ENCODE data around the gene PTPN14.

PTPN14 gene

DNA sequence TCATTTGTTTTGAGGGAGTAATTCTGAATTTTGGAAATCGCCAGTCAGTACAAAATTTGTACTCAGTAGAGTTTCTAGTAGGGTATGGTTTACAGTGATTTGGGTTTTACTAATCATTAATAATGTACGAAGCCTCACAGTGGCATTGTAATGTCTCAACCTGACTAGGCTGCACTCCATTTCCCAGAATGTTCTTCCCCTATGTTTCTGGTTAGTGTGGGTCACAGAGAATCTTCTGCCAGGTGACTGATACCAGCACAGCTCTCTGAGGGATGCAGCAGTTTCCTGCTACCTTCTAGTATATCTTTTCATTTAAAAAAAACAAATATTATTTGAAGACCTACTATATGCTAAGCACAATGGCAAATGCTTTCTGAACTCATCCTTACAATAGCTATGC is 112.9 kb downstream of the PTPN14 start:
- in situ Hi-C loops (cut with MboI; ENCODE audit: low sequenced_read_pairs), result no loop called here

DNA sequence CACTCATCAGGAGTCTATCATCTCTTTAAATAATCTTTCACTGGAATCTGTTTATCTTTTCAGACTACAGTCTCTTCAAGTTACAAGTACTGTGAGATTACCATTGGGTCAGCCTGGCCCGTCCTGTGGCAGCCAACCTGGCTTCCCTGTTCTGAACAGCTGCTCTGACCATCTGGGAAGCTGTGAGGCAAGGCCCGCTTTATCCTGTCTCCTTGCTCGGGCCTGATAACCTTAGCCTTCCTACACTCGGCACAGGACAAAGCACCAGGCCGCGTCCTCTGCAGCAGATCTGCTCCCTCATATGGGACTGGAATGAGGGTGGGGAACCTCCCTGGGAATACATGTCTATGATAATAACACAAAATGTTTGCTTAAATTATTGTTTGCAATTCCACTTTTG is 113.3 kb downstream of the PTPN14 start:
- in situ Hi-C loops (cut with MboI; ENCODE audit: low sequenced_read_pairs), result no loop called here

DNA sequence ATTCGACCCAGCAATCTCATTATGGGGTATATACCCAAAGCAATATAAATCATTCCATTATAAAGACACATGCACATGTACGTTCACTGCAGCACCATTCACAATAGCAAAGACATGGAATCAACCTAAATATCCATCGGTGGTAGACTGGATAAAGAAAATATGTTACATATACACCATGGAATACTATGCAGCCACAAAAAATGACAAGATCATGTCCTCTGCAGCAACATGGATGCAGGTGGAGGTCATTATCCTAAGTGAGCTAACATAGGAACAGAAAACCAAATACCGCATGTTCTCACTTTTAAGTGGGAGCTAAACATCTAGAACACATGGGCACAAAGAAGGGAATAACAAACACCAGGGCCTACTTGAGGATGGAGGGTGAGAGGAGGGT is 115.5 kb downstream of the PTPN14 start:
- in situ Hi-C loops (cut with MboI; ENCODE audit: low sequenced_read_pairs), result no loop called here

DNA sequence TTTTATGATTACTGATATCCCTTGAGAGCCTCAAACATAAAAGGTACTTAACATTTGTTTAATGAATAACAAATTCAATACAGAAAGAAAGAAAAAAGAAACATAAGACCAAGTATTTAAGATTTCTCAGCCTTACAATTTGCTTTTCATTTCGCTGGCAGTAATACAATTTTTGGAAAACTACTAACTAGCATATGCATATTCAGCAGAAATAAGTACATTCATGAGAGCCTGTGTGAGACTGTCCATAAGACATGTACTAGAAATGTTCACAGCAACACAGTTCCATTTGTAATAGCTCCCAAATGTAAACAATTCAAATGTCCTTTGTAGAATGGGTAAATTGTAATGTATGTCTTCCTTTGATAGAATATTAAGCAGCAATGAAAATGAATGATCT is 119.2 kb downstream of the PTPN14 start:
- in situ Hi-C loops (cut with MboI; ENCODE audit: low sequenced_read_pairs), result no loop called here

DNA sequence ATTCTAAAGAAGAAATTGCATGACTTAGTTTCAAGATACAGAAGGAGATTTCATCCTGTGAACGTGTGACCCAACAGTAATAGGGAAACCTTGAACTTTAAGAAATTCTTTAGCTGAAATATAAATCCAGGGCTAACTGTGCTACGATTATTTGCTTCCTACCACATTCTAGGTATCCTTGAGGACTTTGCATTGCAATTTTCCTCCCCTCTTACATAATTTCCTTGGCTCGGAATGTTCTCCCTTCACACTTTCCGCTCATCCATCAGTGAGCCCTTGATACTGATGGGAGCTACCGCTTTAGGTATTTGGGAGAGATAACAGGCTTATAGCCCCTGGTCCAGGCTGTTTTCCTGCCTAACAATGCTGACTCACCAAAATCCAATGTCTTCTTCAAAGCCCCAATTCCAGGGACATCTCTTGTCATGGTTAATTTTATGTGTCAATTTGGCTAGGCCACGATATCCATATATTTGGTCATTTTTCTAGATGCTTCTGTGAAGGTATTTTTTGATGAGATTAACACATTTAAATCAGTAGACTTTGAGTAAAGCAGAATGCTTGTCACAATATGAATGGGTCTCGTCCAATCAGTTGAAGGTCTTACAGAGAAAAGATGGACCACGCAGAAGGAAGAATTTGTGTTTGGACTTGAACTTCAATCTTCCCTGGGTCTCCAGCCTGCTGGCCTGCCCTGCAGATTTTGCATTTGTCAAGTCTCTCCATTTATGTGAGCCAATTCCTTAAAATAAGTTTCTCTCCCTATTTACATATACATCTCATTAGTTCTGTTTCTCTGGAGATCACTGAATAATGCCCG is 121.2 kb downstream of the PTPN14 start:
- in situ Hi-C loops (cut with MboI; ENCODE audit: low sequenced_read_pairs), result no loop called here

DNA sequence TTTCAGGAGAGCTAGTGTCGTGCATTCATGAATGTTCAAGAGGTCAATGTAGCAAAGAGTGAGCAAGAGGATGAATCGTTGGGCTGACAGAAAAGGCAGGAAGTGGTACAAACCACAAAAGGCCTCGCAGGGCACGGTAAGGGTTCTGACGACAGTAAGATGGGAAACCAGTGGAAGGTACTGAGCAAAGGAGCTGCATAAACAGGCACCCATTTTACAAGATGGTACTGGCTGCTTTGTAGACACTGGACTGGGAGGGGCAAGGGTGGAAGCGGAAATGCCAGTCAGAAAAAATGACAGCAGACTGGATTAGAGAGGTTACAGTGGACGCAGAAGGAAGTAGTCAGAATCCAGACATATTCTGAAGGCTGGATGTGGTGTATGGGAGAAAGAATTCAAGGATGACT is 123.5 kb downstream of the PTPN14 start:
- in situ Hi-C loops (cut with MboI; ENCODE audit: low sequenced_read_pairs), result no loop called here

DNA sequence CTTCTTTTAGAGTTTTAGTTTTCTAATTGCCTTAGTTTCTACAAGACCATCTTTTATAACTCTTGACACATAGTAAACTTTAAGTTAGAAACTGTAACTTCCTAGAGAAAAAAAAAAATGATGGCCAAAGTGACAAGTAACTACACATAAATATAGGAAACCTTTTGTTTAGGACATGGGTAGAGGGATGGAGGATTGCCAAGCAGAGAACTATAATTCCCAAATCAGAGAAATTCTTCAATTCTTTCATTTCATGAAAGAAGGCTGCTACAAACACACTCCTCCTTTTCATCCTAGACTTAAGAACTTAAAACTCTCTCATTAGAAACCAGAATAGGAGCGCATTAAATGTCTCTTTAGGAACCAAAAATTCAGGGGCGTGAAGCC is 125.0 kb downstream of the PTPN14 start:
- in situ Hi-C loops (cut with MboI; ENCODE audit: low sequenced_read_pairs), result no loop called here

DNA sequence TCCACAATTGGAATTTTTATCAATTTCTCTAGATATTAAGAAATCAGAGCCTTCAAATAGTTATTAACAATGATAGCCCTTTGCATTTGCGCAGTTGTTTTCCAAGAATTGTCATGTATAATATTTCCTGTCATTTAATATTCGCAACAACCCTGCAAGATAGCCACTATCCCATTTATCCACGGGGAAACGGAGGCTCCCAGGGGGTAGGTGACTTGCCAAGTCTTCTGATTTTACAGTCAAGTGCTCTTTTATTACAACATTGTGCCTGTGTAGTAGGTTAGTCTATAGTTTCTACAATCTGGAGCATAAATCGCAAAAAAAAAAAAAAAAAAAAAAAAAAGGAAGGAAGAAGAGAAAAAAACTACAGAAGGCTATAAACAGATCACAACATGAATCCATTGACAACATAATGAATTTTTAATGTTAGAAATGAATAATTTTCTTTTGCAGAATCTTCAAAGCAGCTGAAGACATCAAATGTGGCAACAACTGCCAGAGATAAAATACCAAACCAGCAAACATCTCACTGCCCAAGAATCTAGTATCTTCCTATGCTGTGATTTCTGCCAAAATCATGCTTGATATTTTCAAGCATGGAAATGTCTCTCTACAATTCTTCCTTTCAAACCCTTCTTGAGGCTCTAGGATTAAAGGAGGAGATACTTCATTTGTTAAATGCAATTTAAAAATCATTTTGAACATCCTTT is 125.5 kb downstream of the PTPN14 start:
- in situ Hi-C loops (cut with MboI; ENCODE audit: low sequenced_read_pairs), result no loop called here

DNA sequence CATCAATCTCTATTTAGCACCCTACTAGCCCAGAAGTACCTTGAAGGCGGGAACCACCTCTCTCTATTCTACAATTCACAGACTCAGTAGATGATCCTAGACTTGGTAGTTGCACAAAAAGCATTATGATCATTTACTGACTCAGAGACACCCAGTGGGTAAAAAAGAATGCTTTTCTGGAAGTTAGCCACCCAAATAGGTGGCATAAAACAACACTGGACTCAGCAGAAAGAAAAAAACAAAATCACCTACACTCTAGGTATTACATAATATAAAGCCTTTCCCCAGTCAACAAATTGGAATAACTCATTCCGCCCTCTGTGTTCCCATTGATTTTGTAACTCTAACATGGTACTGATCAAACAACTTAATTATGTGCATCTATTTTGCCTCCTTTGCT is 126.3 kb downstream of the PTPN14 start:
- in situ Hi-C loops (cut with MboI; ENCODE audit: low sequenced_read_pairs), result no loop called here

DNA sequence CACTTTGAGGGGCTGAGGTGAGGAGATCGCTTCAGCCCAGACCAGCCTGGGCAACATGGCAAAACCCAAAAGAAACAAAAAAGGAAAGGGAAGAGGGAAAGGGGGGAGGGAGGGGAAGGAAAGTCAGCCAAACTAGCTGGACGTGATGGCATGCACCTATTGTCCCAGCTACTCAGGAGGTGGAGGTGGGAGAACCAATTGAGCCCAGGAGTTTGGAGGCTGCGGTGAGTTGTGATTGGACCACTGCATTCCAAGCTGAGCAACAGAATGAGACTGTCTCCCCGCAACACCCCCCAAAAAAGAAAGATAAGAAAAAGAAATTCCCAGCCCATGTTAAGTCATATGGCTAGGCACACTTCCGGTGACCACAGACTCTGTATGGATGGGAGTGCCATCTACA is 128.4 kb downstream of the PTPN14 start:
- in situ Hi-C loops (cut with MboI; ENCODE audit: low sequenced_read_pairs), result no loop called here

DNA sequence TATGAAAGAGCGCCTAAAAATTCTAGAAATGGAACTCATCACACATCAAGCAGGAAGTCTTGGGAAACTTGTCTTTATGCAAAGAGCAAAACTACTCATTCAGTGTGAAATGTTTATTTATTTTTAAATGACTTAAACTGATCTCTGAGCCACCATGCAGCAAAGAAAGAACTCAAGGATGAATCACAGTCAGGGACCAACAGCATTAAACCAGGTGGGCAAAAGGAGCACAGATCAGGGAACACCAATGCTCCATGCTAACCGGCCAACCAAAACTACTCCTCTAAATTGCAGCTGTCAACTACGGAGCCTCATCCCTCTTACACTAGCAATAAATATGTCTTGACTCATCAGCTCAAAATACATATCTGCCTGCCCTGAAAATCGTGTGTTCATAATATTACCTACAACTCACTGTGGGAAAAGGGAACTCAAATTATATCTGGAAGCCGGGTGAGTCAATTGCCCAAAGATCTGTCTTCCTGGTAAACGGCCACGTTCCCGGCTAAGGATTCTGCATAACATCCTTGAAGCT is 129.2 kb downstream of the PTPN14 start:
- in situ Hi-C loops (cut with MboI; ENCODE audit: low sequenced_read_pairs), result no loop called here

DNA sequence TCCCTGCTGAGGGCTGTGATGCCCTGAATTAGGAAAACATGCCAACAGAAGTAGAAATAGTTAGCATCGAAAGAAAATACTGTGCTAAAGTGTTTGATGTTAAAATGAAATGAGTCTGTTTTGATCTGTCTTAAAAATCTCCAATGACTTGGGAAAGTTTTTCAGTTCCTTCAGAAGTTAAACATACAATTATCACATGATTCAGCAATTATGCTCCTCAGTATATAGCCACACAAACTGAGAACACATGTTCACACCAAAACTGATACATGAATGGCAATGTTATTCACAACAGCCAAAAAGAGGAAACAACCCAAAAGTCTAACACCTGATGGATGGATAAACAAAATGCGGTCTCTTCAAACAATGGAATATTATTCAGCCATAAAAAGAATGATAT is 130.6 kb downstream of the PTPN14 start:
- in situ Hi-C loops (cut with MboI; ENCODE audit: low sequenced_read_pairs), result no loop called here

DNA sequence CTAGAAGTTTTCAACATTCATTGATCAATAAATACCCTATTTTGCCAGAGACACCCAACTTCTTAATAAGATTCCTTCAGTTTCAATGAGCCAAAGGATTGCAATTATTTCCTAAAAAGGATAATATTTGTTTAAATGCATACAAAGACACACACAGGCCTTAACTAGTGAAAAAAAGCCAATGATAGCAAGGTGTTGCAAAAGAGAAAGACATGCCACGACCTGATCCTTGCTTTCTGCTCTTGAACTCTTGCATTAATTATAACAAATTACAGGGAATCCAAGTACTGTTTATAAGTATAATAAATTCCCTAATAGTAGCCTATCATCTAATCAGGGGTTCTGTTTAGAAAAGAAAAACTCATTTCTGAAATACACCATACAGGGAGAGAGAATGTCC is 131.1 kb downstream of the PTPN14 start:
- in situ Hi-C loops (cut with MboI; ENCODE audit: low sequenced_read_pairs), result no loop called here

DNA sequence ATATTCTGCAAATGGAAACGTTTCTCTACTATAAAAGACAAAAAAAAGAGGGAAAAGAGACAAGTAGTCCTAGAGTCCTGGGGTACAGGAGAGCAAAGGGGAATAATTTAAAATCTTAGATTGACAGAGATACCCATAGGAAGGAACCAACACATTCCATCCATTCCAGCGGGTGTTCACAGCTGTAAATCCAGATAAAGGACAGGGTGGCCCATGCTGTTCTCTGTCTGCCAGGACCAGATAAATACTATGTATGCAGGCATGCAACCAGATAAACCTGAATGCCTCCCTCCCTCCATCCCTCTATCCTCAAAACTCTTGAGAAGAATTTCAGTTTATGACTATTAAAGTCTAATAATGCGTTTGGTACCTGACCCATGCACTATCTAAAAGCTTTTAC is 131.8 kb downstream of the PTPN14 start:
- in situ Hi-C loops (cut with MboI; ENCODE audit: low sequenced_read_pairs), result no loop called here

DNA sequence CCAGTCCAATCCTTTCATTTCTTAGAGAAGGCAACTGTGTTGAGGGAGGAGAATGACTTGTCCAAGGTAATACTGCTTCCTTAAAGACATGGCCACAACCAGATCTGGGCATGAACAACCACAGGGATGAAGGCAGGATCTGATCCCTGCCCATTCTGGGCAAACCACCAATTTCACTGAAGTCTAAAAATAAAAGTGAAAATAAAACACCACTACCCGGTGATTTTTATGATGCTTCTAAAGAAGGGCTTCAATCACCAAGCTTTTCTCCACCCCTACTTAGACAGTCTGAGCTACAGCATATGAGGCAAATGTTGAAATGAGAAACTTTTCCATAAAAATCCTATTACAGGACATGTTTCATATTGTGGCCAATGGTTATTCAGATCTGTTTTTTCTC is 133.0 kb downstream of the PTPN14 start:
- in situ Hi-C loops (cut with MboI; ENCODE audit: low sequenced_read_pairs), result no loop called here

DNA sequence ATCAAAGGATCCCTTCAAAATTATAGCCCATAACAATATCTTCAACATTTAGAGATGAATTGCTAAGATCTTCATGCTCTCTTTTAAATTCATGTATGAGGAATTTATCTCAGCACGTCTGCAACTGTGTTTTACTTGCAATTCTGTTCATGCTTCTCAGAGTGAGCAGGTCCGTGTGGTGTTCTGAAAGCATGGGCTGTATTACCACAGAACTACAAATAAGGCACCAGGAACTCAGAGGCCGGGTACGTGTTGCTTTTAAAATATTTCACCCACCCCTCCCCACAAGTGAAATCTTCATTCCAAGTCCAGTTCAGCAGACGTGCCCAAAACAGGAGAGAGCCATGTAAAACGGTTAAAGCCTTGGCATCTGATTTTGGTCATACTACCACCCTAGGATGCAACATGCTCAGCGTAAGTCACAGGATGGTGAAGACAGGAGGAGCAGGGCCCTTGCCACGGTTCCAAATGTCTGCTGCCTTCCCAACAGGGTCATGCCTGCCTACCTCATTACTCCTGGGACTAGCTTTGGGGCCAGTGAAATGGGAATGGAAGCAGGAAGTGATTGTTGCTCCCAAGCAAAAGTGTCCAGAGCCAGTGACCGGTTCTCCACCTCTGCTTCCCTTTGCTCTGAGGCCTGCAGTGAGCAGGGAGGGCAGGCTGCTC is 133.7 kb downstream of the PTPN14 start:
- in situ Hi-C loops (cut with MboI; ENCODE audit: low sequenced_read_pairs), result no loop called here

DNA sequence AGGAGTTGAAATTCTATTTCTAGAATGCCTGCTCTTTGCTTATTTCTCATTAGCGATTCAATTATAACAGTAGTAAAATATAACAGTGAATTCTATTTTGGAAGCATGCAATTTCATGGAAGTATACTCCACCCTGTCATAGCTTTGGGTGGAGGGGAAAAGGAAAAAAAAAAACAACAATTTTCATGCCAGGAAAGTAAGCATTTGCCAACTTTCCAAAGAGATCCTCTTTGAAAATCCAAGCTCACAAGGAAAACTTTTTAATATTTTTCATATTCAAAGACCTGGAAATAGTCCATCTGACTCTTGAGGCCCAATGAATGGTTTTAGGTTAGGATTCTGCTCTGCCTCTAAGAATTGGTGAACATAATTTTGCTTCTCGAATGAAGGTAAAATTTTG is 134.5 kb downstream of the PTPN14 start:
- in situ Hi-C loops (cut with MboI; ENCODE audit: low sequenced_read_pairs), result no loop called here

DNA sequence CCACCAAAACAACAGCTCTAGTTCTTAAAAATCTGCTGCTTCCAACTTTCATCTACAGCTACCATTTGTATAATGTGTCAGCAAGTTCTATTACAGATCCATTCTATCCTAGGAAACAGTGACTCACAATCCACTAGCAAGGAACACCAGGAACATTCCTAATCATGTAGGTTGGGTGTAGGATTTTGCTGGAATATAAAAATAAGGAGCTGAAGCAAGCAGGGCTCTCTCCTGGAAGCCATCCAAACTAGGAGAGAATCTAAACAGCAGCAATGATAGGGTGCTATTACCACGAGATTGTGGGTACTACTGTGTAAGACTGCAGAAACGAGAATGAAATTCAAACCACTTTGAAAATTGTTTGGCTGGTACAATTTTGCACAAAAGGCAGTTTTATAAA is 135.0 kb downstream of the PTPN14 start:
- in situ Hi-C loops (cut with MboI; ENCODE audit: low sequenced_read_pairs), result no loop called here

DNA sequence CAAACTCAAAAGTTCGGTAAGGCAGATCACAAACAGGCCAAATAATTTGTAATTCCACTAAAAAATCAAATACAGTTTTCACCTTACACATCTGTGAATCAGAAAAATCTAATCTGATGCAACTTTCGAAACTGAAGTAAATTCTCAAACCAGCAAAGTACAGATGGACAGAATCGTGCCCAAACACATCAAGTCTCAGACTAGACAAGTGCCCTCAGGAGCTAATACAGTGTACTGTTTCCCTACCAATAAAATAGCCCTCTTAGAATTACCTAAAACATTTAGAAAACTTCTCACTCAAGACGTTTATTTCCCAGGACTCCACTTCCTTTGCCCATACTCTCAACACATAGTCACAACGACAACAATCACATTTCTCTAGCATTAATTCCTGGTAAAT is 136.3 kb downstream of the PTPN14 start:
- in situ Hi-C loops (cut with MboI; ENCODE audit: low sequenced_read_pairs), result no loop called here

DNA sequence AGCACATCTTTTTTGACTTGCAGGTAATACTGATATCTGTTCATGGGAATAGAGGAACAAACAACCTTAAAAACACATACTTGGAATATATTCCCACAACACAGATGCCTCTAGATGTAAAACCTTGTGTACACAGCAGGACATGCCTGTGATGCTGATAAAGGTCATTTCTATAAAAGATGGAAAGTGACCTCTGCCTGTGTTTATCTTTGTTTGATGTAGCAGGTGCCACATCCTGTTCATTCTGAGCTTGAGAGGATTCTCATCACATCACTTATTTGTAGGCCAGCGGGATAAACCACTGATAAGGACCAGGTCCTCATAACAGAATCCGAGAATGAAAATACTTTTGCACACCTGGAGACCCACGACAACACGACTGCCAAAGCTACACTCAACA is 136.7 kb downstream of the PTPN14 start:
- in situ Hi-C loops (cut with MboI; ENCODE audit: low sequenced_read_pairs), result no loop called here

DNA sequence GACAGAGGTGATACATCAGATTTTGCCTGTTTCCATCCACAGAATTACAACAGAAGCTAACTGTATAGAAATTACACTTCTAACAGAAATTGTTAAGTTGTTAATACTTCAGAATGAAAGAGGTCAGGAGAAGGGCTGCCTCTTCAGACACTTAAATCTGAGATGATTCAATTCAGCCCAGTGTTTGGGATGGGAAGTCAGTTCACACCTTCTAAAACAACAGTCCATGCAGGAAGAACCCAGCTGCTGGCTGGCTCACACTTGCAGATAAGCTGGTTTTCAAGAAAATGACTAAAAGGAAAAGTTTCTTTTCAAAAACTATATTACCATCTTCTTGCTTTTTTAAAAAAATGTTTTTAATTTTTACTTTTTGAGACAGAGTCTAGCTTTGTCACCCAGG is 138.1 kb downstream of the PTPN14 start:
- in situ Hi-C loops (cut with MboI; ENCODE audit: low sequenced_read_pairs), result no loop called here

All from HL-60/S4 treated with retinoic acid at 250 ng/mL for 4 days and 3 days (cell line).